ENCODE measurements around the gene SMAD6.

- TF ChIP-seq TAF1 (IDR thresholded peaks at IDR 0.05; ENCODE audit: borderline replicate concordance, insufficient read depth, low read length) = no peak
- TF ChIP-seq SIN3A (IDR thresholded peaks at IDR 0.05; ENCODE audit: borderline replicate concordance, insufficient read depth, low read length) = no peak
- no peak for TF ChIP-seq FOXP2 (optimal IDR thresholded peaks at IDR 0.05; ENCODE audit: borderline replicate concordance, extremely low read depth, extremely low read length, insufficient read depth)
Measured at GRCh38 chr15:66672867-66673266, 29.2 kb upstream of the SMAD6 start.

Measured in PFSK-1 (cell line).